MCF 10A (cell line): Measurements from ENCODE around the gene MBOAT1. TPM values are rescaled to one million over a fixed set of nuclear protein-coding genes. Genes with fewer than 3 reads are reported as not detected.

Experiments
- BruUV-seq: library from RNA; stranded (reverse); fragments of 400-500 nt; replicated peaks from 2 replicates; lab custom pipeline; 2021; lab: Mats Ljungman, UMichigan
- CTCF ChIA-PET: fragments of 300-600 bp; sonication (Branson Sonifier 250); formaldehyde crosslinking; extraction: SDS; loops from one replicate; lab custom pipeline; 2021; ENCODE audit warnings: antibody characterized with exemption, inconsistent platforms; lab: Yijun Ruan, JAX
- POLR2A ChIA-PET: fragments of 300-600, 350-650 bp; sonication (Branson Sonifier 250); formaldehyde crosslinking; extraction: SDS; loops from one replicate; lab custom pipeline; 2020; ENCODE audit warnings: antibody characterized with exemption, inconsistent platforms; lab: Yijun Ruan, JAX
- DNase-seq: peaks from one replicate; pipeline ENCODE4 v3.0.0-alpha.2; 2018; ENCODE audit not compliant: unreplicated experiment
- H3K27ac Mint-ChIP-seq: one replicate; pipeline ENCODE4 v1.8.0; 2022; ENCODE audit warnings: mild to moderate bottlenecking, low read depth, mixed read lengths; ENCODE audit not compliant: unreplicated experiment
- H3K27me3 Mint-ChIP-seq: one replicate; pipeline ENCODE4 v1.8.0; 2022; ENCODE audit warnings: mixed read lengths; ENCODE audit not compliant: insufficient read depth, unreplicated experiment
- H3K36me3 Mint-ChIP-seq: one replicate; pipeline ENCODE4 v1.8.0; 2022; ENCODE audit warnings: mild to moderate bottlenecking, moderate library complexity, mixed read lengths; ENCODE audit not compliant: insufficient read depth, unreplicated experiment
- H3K4me1 Mint-ChIP-seq: one replicate; pipeline ENCODE4 v1.8.0; 2022; ENCODE audit warnings: mixed read lengths; ENCODE audit not compliant: insufficient read depth, unreplicated experiment
- H3K4me3 Mint-ChIP-seq: one replicate; pipeline ENCODE4 v1.8.0; 2022; ENCODE audit warnings: mild to moderate bottlenecking, moderate library complexity, mixed read lengths; ENCODE audit not compliant: unreplicated experiment
- H3K9me3 Mint-ChIP-seq: one replicate; pipeline ENCODE4 v1.8.0; 2022; ENCODE audit warnings: mixed read lengths; ENCODE audit not compliant: unreplicated experiment
- intact Hi-C: fragments of 100-400 bp; cut with micrococcal nuclease; formaldehyde crosslinking; loops from 2 replicates; pipeline ENCODE4 v1.14.1; 2022
- total RNA-seq: library from RNA; stranded (reverse); gene quantifications from 2 replicates; pipeline ENCODE4 v1.2.3, GENCODE V29; 2022
- TF ChIP-seq, protein P1 (sequence below): fragments of 200-600 bp; IDR thresholded peaks from one replicate; pipeline ENCODE4 v1.8.0; 2022; ENCODE audit warnings: antibody characterized with exemption, mild to moderate bottlenecking; ENCODE audit not compliant: unreplicated experiment

The MBOAT1 gene
- total RNA-seq, 1 experiment from 2014 or later: 6.3 TPM

DNA sequence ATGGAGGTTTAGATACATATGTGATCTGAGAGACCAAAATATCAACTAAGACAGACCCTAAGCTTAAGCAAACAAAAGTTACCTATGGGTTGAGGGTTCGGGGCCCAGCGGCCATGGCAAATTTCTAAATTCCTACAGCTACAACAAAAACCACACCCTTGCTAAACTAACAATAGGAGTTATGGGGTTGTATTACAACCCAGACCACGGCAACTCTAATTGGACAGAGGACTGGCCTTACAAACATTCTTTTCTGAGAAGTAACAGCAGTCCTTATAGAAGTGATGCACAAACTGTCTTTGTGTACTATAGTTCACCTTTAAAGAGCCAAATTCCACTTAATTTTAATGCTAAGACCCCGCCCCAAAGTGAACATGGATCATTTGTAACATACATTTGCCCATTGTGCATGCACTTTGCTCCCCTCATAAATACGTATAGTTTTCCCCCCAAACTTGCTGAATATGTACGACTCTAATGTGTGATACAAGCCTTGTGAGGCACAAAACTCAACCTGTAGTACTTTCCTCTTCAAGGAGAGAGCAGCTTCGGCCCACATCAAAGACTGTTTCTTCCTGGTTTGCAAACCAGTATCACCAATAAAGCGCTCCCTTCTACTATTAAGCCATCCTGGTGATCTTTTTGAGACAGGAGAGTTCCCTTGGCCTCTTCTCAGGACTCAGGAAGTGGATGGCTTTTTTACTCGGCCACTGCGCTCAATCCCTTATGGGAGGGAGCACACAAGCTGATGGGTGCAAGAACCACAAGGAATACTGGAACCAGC, 25.6 kb upstream of the MBOAT1 start:
- Mint-ChIP-seq H3K27ac (no peak overlapping the region), H3K27me3 (no peaks in the 10 kb centered on the region), H3K4me1 (no peaks in the 10 kb centered on the region), H3K36me3 (no peaks in the 10 kb centered on the region), H3K9me3 (no peaks in the 10 kb centered on the region), H3K4me3 (no peak overlapping the region)
- intact Hi-C loops: no loop called here
- ChIA-PET POLR2A (interaction anchor here (0.6 to 1.1 kb wide), 2 partner anchors 82 to 110 kb away, joined by 3 read pairs; no protein-coding TSS in a partner anchor), CTCF (interaction anchor here (0.5 to 0.9 kb wide), 4 partner anchors 8 to 203 kb away, joined by 3 to 7 read pairs (median 3); no protein-coding TSS in a partner anchor)
- TF ChIP-seq, protein P1, sequence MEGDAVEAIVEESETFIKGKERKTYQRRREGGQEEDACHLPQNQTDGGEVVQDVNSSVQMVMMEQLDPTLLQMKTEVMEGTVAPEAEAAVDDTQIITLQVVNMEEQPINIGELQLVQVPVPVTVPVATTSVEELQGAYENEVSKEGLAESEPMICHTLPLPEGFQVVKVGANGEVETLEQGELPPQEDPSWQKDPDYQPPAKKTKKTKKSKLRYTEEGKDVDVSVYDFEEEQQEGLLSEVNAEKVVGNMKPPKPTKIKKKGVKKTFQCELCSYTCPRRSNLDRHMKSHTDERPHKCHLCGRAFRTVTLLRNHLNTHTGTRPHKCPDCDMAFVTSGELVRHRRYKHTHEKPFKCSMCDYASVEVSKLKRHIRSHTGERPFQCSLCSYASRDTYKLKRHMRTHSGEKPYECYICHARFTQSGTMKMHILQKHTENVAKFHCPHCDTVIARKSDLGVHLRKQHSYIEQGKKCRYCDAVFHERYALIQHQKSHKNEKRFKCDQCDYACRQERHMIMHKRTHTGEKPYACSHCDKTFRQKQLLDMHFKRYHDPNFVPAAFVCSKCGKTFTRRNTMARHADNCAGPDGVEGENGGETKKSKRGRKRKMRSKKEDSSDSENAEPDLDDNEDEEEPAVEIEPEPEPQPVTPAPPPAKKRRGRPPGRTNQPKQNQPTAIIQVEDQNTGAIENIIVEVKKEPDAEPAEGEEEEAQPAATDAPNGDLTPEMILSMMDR: no peak
- no TSS peak for BruUV-seq
- no peak for DNase-seq

DNA sequence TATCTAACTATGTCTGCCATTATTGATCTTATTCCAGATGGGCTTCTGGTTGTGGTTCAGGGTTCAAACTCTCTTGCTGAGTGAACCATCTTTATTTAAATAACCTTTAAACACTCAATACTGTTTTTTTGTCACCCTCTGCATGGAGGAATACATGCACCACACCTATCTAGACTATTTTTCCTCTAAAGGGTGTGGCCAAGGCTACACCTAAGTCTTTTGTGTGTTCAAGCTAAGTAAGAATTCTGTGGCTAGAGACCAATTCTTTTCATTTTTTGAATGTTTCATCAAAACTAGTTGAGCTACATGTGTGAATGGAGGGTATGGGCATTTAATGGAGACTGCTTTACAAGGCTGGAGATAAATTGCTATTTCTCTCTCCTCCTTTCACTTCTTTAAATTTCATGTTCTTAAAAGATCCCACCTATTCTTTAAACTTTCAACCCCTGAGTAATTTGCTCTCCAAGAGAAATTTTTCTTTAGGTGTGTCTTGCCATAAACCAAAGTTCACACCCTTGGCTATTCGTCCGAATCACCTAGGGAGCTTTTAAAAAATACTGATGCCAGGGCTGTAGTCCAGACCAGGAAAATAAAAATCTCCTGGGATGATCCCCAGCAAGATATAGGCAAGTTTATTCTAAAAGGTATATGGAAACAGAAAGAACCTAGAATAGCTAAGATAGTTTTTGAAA, 24.8 kb upstream of the MBOAT1 start:
- ChIA-PET CTCF (interaction anchor here (0.5 to 0.9 kb wide), 4 partner anchors 9 to 204 kb away, joined by 3 to 7 read pairs (median 3); no protein-coding TSS in a partner anchor), POLR2A (interaction anchor here (0.6 to 1.1 kb wide), 3 partner anchors 12 to 110 kb away, joined by 3 read pairs; no protein-coding TSS in a partner anchor)
- H3K27ac Mint-ChIP-seq: no peak overlapping the region
- BruUV-seq: no TSS peak
- TF ChIP-seq, protein P1: no peak
- no peaks in the 10 kb centered on the region for H3K36me3 Mint-ChIP-seq
- H3K4me3 Mint-ChIP-seq: no peak overlapping the region
- H3K4me1 Mint-ChIP-seq: no peaks in the 10 kb centered on the region
- intact Hi-C loops: no loop called here
- H3K9me3 Mint-ChIP-seq: no peaks in the 10 kb centered on the region
- no peaks in the 10 kb centered on the region for H3K27me3 Mint-ChIP-seq
- no peak for DNase-seq

DNA sequence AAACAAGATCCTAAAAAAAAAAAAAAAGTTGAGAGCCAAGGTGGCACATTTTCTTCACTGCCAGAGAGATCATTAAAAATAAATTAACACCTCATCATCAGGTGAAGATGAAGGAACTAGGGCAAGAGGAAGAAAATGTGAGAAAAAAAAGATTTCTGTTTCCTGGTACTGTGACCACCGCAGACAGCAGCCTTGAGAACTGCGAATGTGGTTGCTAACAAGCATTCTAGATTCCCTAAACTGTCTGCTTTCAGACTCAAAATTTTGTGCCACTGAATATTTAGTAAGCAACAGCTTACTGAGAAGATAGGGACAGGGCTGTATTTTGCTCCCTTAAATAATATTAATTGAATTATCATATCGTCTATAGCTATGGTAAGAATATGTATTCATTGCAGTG, 24.1 kb upstream of the MBOAT1 start:
- Mint-ChIP-seq H3K27me3 (no peaks in the 10 kb centered on the region), H3K36me3 (no peaks in the 10 kb centered on the region), H3K27ac (no peak overlapping the region), H3K4me3 (no peak overlapping the region), H3K9me3 (no peaks in the 10 kb centered on the region), H3K4me1 (no peaks in the 10 kb centered on the region)
- DNase-seq: no peak
- POLR2A ChIA-PET: interaction anchor here (0.9 kb wide), 1 partner anchor 13 kb away, joined by 3 read pairs; no protein-coding TSS in a partner anchor
- CTCF ChIA-PET: no interaction called here
- BruUV-seq: no TSS peak
- intact Hi-C loops: no loop called here
- TF ChIP-seq, protein P1: no peak

DNA sequence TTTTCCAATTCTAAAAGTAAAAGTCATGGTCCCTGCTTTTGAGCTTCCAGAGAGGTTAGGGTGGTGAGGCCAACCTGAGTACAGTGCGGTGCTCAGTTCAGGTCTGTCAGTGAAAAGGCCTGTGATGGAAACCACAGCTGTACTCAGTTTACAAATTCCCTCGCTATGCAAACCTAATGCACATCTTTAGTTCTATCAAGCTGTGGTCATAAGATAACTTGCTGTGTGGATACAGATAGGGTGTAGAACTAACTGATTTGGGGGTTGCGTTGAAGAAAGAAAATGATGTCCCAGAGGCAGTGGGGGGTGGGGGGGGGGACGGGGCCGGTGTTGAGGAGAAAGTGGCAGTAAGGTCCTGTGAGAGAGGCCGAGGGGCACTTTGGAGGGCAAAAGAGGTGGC, 22.8 kb upstream of the MBOAT1 start:
- ChIA-PET CTCF (interaction anchor here (1.0 kb wide), 1 partner anchor 142 kb away, joined by 3 read pairs; no protein-coding TSS in a partner anchor), POLR2A (no interaction called here)
- intact Hi-C loops: no loop called here
- no peak overlapping the region for H3K4me3 Mint-ChIP-seq
- H3K27me3 Mint-ChIP-seq: no peaks in the 10 kb centered on the region
- TF ChIP-seq, protein P1: no peak
- H3K4me1 Mint-ChIP-seq: no peaks in the 10 kb centered on the region
- H3K27ac Mint-ChIP-seq: no peak overlapping the region
- no TSS peak for BruUV-seq
- DNase-seq: no peak
- H3K36me3 Mint-ChIP-seq: no peaks in the 10 kb centered on the region
- no peaks in the 10 kb centered on the region for H3K9me3 Mint-ChIP-seq
